ENCODE data around the gene KRT3. TPM values are rescaled to one million over a fixed set of nuclear protein-coding genes. Genes with fewer than 3 reads are reported as not detected.

KRT3 gene
- total RNA-seq, 1 donor from 2014 or later = 0.09 TPM

DNA sequence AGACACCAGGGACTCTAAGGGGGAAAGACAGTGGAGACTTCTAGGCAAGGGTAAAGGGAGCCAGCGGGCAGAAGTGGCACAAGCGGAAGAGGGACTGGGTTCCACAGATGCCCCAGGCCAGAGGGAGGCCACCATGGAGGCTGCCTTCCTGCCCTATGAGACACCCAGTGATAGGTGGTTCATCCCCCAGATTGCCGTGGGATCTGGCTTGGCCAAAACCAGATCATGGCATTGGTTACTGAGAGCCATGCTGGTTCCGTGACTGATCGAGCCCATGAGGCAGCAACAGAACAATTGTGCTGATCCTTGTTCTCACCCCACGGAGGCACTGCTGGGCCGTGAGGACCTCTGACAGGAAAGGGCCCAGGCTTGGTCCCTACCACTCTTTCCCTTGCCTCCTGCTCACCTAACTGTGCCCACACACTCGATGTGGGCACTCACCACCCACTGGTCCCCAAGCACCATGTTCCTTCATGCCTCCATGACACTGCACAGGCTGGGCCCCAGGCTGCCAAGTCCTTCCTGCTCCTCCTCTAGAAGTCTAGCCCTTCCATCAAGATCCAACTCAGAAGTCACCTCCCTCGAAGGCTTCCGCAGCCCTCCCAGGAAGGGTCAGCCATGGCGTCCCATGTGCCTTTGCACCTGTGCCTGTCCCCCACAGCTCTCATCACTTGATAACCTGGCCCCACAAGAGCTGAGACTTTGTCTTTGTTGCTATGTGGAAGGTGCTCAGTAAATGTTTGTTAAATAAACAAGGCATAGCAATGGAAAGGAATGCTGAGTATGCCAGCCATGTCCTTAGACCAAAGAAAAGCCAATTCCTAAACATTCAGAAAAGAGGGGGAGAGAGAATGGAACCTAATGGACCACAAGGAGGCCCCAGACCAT is 30.9 kb upstream of the KRT3 start:
- Histone ChIP-seq H3K27me3 (ENCODE audit: insufficient read depth, low read length) (no peaks in the 10 kb centered on the region), H2AFZ (ENCODE audit: low read depth, low read length) (no peak overlapping the region), H4K20me1 (ENCODE audit: insufficient read depth, low read length) (no peaks in the 10 kb centered on the region), H3K4me2 (ENCODE audit: low read length) (no peak overlapping the region), H3K27ac (ENCODE audit: low read depth, low read length) (no peak overlapping the region), H3K9me3 (ENCODE audit: insufficient read depth, low read depth, low read length) (no peaks in the 10 kb centered on the region), H3K79me2 (ENCODE audit: insufficient read depth, low read length) (no peaks in the 10 kb centered on the region), H3K4me1 (ENCODE audit: insufficient read depth, low read length) (peaks cover 8% of the 10 kb centered on the region), H3K36me3 (ENCODE audit: insufficient read depth, low read length) (no peaks in the 10 kb centered on the region), H3K9ac (ENCODE audit: low read length) (no peak overlapping the region), H3K4me3 (ENCODE audit: insufficient read depth, low read depth, low read length) (no peak overlapping the region)
- peaks cover 37% of the 10 kb centered on the region for H3K27me3 Mint-ChIP-seq (ENCODE audit: low read depth, unreplicated experiment)
- peaks cover 24% of the 10 kb centered on the region for H3K4me1 Mint-ChIP-seq (ENCODE audit: low read depth, unreplicated experiment)
- no peak for TF ChIP-seq EZH2 (IDR thresholded peaks at IDR 0.05; ENCODE audit: insufficient read depth, low read length)
- TF ChIP-seq, protein P1, sequence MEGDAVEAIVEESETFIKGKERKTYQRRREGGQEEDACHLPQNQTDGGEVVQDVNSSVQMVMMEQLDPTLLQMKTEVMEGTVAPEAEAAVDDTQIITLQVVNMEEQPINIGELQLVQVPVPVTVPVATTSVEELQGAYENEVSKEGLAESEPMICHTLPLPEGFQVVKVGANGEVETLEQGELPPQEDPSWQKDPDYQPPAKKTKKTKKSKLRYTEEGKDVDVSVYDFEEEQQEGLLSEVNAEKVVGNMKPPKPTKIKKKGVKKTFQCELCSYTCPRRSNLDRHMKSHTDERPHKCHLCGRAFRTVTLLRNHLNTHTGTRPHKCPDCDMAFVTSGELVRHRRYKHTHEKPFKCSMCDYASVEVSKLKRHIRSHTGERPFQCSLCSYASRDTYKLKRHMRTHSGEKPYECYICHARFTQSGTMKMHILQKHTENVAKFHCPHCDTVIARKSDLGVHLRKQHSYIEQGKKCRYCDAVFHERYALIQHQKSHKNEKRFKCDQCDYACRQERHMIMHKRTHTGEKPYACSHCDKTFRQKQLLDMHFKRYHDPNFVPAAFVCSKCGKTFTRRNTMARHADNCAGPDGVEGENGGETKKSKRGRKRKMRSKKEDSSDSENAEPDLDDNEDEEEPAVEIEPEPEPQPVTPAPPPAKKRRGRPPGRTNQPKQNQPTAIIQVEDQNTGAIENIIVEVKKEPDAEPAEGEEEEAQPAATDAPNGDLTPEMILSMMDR (IDR thresholded peaks at IDR 0.05; ENCODE audit: insufficient read depth, low read depth, low read length) = no peak
- peaks cover 3% of the 10 kb centered on the region for H3K9me3 Mint-ChIP-seq (ENCODE audit: unreplicated experiment)
- DNase-seq (ENCODE audit: low read depth) (no peak), FAIRE-seq (no peak)
- no peak overlapping the region for H3K4me3 Mint-ChIP-seq (ENCODE audit: unreplicated experiment)
- peaks cover 4% of the 10 kb centered on the region for H3K36me3 Mint-ChIP-seq (ENCODE audit: low read depth, unreplicated experiment)
- H3K27ac Mint-ChIP-seq (ENCODE audit: unreplicated experiment) = peak overlapping the region; percentile 77

DNA sequence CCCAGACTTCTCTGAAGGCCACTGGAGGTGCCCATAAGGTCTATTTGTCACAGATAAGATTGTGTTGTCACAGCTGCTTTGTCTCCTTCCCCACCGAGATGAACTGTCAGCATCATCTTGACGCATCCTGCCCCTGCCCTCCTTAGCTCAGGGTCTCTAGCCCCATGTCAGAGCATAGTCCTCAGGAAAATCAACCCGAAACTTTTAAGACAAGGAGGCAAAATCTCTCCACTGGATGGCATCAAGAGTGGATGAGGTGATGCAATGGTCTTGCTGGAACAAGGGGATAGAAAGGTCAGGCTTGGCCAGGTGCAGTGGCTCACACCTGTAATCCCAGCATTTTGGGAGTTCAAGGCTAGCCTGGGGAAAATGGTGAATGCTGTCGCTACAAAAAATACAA is 30.0 kb upstream of the KRT3 start:
- Histone ChIP-seq H3K4me3 (ENCODE audit: insufficient read depth, low read depth, low read length) (no peak overlapping the region), H3K36me3 (ENCODE audit: insufficient read depth, low read length) (no peaks in the 10 kb centered on the region), H3K27me3 (ENCODE audit: insufficient read depth, low read length) (no peaks in the 10 kb centered on the region), H2AFZ (ENCODE audit: low read depth, low read length) (no peak overlapping the region), H3K9ac (ENCODE audit: low read length) (no peak overlapping the region), H3K79me2 (ENCODE audit: insufficient read depth, low read length) (no peaks in the 10 kb centered on the region), H4K20me1 (ENCODE audit: insufficient read depth, low read length) (no peaks in the 10 kb centered on the region), H3K9me3 (ENCODE audit: insufficient read depth, low read depth, low read length) (no peaks in the 10 kb centered on the region), H3K4me1 (ENCODE audit: insufficient read depth, low read length) (peaks cover 8% of the 10 kb centered on the region), H3K4me2 (ENCODE audit: low read length) (no peak overlapping the region), H3K27ac (ENCODE audit: low read depth, low read length) (no peak overlapping the region)
- DNase-seq (ENCODE audit: low read depth) (no peak), FAIRE-seq (no peak)
- Mint-ChIP-seq H3K27ac (ENCODE audit: unreplicated experiment) (no peak overlapping the region), H3K4me1 (ENCODE audit: low read depth, unreplicated experiment) (peaks cover 24% of the 10 kb centered on the region), H3K36me3 (ENCODE audit: low read depth, unreplicated experiment) (peaks cover 4% of the 10 kb centered on the region), H3K4me3 (ENCODE audit: unreplicated experiment) (no peak overlapping the region), H3K27me3 (ENCODE audit: low read depth, unreplicated experiment) (peaks cover 46% of the 10 kb centered on the region), H3K9me3 (ENCODE audit: unreplicated experiment) (peaks cover 3% of the 10 kb centered on the region)
- no peak for TF ChIP-seq EZH2 (IDR thresholded peaks at IDR 0.05; ENCODE audit: insufficient read depth, low read length)
- TF ChIP-seq, protein P1 (IDR thresholded peaks at IDR 0.05; ENCODE audit: insufficient read depth, low read depth, low read length) = no peak

Data from astrocyte (in vitro differentiated cells and primary cell).